GM06990 (cell line): ENCODE results near the gene SIN3B.

Experiments used
- DNase-seq: peaks from one replicate; pipeline ENCODE4 v3.0.0-alpha.2; 2011; ENCODE audit not compliant: insufficient read length; ENCODE audit errors: extremely low read depth
- H3K27me3 ChIP-seq: replicated peaks from 2 replicates; pipeline ENCODE4 v1.6.0; 2011; ENCODE audit warnings: low read length; ENCODE audit not compliant: control insufficient read depth, insufficient read depth
- H3K36me3 ChIP-seq: 2 replicates; pipeline ENCODE4 v1.5.1; 2011; ENCODE audit warnings: low read length; ENCODE audit not compliant: control insufficient read depth, insufficient read depth
- H3K4me3 ChIP-seq: replicated peaks from 2 replicates; pipeline ENCODE4 v1.5.1; 2011; ENCODE audit warnings: low read depth, mild to moderate bottlenecking, control low read depth, low read length
- CTCF ChIP-seq: IDR thresholded peaks from 2 replicates; pipeline ENCODE4 v1.5.1; 2011; ENCODE audit warnings: low read length, control low read depth, mild to moderate bottlenecking, inconsistent platforms; ENCODE audit not compliant: insufficient read depth, poor library complexity, severe bottlenecking

SIN3B gene

DNA sequence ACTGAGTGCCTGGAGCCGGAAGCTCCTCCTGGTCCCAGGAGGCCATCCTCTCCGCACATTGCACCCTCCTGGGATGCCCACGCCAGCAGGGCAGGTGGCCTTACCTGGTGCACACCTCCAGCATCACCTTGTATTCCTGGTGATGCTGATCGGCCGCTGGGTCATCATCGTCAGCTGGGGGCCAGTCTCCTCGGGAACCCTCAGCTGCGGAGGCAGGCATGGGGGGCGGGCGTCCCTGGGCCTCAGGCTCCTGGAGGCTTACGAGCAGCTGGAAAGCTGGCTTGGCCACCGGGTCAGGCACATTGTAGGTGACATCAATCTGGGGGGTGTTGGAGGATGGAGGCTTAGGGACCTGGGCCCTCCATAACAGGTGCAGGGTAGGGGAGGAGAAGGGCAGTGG, 73.3 kb downstream of the SIN3B start:
- no peak for DNase-seq
- Histone ChIP-seq H3K36me3 (no peaks in the 10 kb centered on the region), H3K27me3 (no peaks in the 10 kb centered on the region), H3K4me3 (no peak overlapping the region)
- no peak for TF ChIP-seq CTCF

GRCh38 chr19:16903347-16903746, 74.1 kb downstream of the SIN3B start:
- Histone ChIP-seq H3K36me3 (no peaks in the 10 kb centered on the region), H3K27me3 (no peaks in the 10 kb centered on the region), H3K4me3 (no peak overlapping the region)
- no peak for DNase-seq
- TF ChIP-seq CTCF = no peak

DNA sequence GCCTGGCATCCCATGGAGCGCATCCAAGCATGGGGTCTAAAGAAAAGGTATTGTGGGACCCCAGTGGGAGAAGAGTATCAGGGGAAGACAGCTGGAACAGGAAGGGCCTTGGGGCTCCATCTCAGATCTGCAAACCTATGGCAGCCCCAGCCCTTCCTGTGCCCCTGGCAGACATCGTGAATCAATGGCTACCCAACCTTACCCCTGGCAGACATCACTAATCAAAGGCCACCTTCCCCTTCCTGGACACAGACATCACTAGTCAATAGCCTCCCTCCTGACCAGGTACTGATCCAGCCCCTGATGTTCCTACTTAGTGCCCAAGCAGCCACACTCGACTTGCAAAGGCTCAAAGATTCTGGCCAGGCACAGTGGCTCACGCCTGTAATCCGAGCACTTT, 75.4 kb downstream of the SIN3B start:
- H3K4me3 ChIP-seq = no peak overlapping the region
- no peaks in the 10 kb centered on the region for H3K27me3 ChIP-seq
- no peaks in the 10 kb centered on the region for H3K36me3 ChIP-seq
- TF ChIP-seq CTCF = no peak
- DNase-seq = no peak

DNA sequence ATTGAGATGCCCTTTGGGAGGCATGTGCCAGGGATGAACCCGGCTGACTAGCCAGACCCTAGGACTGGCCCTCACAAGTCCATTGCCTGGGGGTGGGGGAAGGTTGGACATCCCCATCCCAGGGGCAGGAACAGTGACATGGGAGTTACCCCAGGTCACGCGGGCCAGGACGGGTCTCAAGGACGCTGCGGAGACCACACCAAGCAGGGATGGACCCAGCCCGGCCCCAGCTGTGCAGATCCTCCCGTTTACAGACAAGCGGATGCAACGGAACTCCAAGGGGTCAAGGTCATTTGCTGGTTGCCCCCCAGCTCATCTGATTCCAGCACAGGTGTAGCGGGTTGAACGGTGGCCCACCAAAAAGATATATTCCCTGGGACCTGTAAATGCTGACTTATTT, 79.6 kb downstream of the SIN3B start:
- no peak for TF ChIP-seq CTCF
- no peak overlapping the region for H3K4me3 ChIP-seq
- no peaks in the 10 kb centered on the region for H3K27me3 ChIP-seq
- H3K36me3 ChIP-seq = no peaks in the 10 kb centered on the region
- DNase-seq = no peak

DNA sequence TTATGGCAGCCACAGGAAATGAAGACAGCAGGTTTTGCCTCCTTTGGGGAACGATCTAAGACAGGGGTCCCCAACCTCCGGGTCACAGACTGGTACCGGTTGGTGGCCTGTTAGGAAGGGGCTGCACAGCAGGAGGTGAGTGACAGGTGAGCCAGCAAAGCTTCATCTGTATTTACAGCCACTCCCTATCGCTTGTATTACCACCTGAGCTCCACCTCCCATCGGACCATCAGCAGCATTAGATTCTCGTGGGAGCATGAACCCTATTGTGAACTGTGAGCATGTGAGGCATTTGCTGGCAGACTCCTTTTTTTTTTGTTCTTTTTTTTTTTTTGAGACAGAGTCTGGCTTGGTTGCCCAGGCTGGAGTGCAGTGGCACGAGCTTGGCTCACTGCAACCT, 81.8 kb downstream of the SIN3B start:
- no peak overlapping the region for H3K4me3 ChIP-seq
- TF ChIP-seq CTCF = no peak
- no peaks in the 10 kb centered on the region for H3K27me3 ChIP-seq
- H3K36me3 ChIP-seq = no peaks in the 10 kb centered on the region
- DNase-seq = no peak

- Histone ChIP-seq H3K36me3 (no peaks in the 10 kb centered on the region), H3K27me3 (no peaks in the 10 kb centered on the region), H3K4me3 (no peak overlapping the region)
- TF ChIP-seq CTCF = no peak
- no peak for DNase-seq
Measured at GRCh38 chr19:16912780-16913179, 83.6 kb downstream of the SIN3B start.
